ENCODE results near the gene TTC8.

The TTC8 gene

GRCh38 chr14:88868558-88869159, 44.2 kb downstream of the TTC8 start:
- DNase-seq (ENCODE audit: low read depth), result no peak

- DNase-seq (ENCODE audit: low read depth), result no peak
These were observed 46.3 kb downstream of the TTC8 start for GRCh38 chr14:88870777-88871176.

DNA sequence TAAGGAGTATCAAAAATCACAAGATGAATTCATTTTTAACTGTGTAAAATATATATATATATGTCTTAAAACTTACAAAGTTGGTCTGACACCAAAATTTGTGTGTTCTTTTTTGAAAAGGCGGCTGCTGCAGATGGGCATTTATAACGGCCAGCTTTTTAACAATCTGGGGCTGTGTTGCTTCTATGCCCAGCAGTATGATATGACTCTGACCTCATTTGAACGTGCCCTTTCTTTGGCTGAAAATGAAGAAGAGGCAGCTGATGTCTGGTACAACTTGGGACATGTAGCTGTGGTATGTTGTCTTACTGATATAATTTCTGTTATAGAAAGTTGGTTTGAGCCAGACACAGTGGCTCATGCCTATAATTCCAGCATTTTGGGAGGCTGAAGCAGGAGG, 47.0 kb downstream of the TTC8 start:
- DNase-seq (ENCODE audit: low read depth), result no peak

GRCh38 chr14:88872976-88873375, 48.5 kb downstream of the TTC8 start:
- no peak for DNase-seq (ENCODE audit: low read depth)

- no peak for DNase-seq (ENCODE audit: low read depth)
These were observed 52.7 kb downstream of the TTC8 start for GRCh38 chr14:88877192-88877591.

GRCh38 chr14:88879022-88879421, 54.6 kb downstream of the TTC8 start:
- no peak for DNase-seq (ENCODE audit: low read depth)

- DNase-seq (ENCODE audit: low read depth), result no peak
These were observed 57.8 kb downstream of the TTC8 start for GRCh38 chr14:88882236-88882635.

DNA sequence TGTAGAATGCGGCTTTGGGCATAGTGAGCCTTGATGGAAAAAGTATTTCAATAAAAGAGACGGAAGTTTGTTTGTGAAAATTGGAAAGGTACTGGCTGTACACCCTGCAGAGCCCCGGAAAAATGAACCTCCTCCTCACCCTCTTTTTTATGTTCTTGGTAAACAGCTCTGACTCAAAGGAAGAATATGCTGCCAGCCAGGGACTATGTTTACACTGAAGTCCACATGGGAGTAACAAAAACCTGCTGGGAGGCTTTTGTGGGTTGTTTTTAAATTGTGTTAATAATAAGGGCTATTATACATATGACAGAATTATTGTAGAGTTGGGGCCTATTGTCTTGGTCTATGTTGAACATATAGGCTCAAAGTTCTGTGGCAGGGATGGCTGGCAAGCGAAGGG, 70.7 kb downstream of the TTC8 start:
- DNase-seq (ENCODE audit: low read depth), result no peak

- no peak for DNase-seq (ENCODE audit: low read depth)
These were observed 76.7 kb downstream of the TTC8 start for GRCh38 chr14:88901189-88901588.

GRCh38 chr14:88901991-88902390, 77.5 kb downstream of the TTC8 start:
- DNase-seq (ENCODE audit: low read depth), result no peak

GRCh38 chr14:88902850-88903249, 78.4 kb downstream of the TTC8 start:
- no peak for DNase-seq (ENCODE audit: low read depth)

GRCh38 chr14:88904206-88904647, 79.8 kb downstream of the TTC8 start:
- no peak for DNase-seq (ENCODE audit: low read depth)

DNA sequence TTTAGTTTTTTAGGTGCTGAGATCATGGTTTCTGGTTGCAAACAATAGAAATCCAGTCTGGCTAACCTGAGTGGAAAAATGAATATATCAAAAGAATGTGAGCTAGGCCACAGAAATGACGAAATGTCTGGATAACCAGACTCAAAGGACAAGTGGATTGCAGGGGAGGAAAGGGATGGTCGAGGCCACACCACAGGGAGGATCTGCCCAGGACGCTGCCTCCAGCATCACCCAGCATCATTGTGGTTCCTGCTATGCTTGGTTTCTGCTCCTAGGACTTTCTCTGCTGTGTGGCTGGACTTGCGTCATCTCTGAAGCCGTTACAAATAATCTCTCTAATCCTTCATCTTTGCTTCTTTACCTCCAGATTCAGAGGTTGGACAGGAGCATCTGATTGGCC, 80.4 kb downstream of the TTC8 start:
- no peak for DNase-seq (ENCODE audit: low read depth)

DNA sequence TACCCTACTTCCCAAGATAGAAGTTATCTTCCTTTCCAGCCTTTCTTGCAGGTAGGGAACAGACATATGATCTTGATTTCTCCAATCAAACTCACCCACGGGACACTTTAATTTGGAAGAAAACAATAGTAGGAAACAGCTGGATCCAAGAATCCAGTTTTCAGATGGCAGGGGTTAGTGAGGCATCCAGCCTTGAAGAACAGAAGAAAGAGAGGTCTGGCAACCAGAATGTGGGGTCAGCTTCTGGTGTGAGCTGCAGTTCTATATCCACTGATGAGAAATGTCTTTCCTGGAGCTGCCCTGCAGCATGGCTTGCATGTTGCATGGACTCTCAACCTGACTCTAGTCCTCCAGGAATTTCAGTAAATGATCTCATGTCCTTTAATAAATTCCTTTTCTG, 83.8 kb downstream of the TTC8 start:
- no peak for DNase-seq (ENCODE audit: low read depth)

DNA sequence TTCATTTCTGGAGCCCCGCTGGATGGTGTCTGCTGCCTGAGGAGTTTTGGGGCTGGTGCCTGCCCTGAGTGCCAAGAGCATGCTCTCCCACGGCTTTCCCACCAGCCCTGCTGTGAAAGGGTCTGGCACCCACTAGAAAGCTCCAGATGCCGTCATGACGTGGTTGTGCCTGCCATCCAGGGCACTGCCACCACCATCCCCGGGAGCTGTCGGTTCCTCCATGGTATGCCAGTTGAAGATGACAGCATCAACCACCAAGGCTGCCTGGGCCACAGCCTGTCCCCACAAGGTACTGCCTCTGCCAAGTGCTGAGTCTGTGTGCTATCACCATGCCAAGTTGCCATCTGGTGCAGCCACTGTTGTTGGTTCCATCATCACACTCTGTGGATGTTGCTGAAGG, 85.9 kb downstream of the TTC8 start:
- no peak for DNase-seq (ENCODE audit: low read depth)

- no peak for DNase-seq (ENCODE audit: low read depth)
These were observed 87.4 kb downstream of the TTC8 start for GRCh38 chr14:88911809-88912208.

DNA sequence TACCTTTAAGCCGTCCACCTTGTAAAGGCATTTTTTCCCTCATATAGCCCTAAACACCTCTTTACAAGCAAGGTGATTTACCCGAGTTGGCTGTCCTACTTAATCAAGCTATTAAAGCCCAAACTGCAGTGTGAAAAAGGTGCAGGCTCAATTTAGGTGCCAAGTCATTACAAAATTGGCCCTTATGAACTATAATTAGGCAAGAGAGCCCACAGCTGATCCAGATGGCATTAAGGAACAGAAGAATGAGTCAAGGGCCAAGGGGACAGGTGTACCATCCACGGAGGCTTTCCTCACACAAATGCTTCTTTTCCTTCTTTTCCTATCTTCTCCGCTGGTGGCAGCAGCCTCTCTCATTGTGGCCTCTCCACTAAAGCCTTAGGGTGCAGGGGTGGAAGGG, 90.5 kb downstream of the TTC8 start:
- DNase-seq (ENCODE audit: low read depth), result no peak

DNA sequence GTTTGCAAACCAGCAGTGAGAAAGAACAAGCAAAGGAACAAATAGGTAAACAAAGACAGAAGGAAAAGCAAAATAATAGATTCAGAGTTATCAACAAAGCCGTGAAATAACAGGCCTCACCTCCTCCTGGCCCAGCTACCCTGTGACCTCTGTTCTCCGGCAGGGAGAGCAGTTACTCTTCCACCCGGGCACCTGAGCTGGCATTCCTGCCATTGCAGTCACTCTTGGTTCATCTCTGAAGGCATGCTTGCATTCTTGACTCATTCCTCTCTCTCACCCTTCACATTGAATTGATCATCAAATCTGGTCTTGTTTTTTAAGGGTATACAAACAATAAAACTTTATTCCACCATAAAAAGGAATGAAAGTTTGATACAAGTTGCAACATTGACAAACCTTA, 95.1 kb downstream of the TTC8 start:
- DNase-seq (ENCODE audit: low read depth), result no peak
